Fibroblast of skin of left biceps (primary cell): Measurements from ENCODE around the gene POLDIP3.
A peak's percentile ranks its signal among the peaks of the same experiment; 100 is the strongest.
"Not testable (repeated sequence)": the region's sequence is repeated elsewhere in the genome, so short reads cannot be mapped to it uniquely, and the experiment has no call there.

Experiments
- DNase-seq, 2 experiments: peaks; one replicate each; pipeline ENCODE4 v3.0.0-alpha.2; 2013; ENCODE audit warnings: low read depth in 2 of 2

Gene POLDIP3

GRCh38 chr22:42617155-42617983 is 2.7 kb upstream of the POLDIP3 start:
- no peak for DNase-seq

DNA sequence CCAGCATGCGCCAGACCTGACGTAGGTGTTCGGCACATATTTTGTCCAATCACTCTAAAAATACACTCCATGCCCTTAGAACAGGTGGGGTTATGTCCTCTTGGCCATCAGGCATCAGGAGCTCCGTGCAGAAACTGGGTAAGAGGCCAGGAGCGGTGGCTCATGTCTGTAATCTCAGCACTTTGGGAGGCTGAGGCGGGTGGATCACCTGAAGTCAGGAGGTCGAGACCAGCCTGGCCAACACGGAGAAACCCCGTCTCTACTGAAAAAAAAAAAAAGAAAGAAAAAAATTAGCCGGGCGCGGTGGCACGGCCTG is 1.1 kb upstream of the POLDIP3 start:
- DNase-seq = not testable (repeated sequence)

GRCh38 chr22:42615092-42615859 is 593 bp upstream of the POLDIP3 start:
- DNase-seq = peak; percentile 99

- no peak for DNase-seq
These were observed 796 bp downstream of the POLDIP3 start for GRCh38 chr22:42613872-42614301.

- no peak for DNase-seq
These were observed 2.3 kb downstream of the POLDIP3 start for GRCh38 chr22:42612336-42612735.

GRCh38 chr22:42611051-42611450 is 3.6 kb downstream of the POLDIP3 start:
- DNase-seq = no peak

- DNase-seq = no peak
These were observed 4.5 kb downstream of the POLDIP3 start for GRCh38 chr22:42610186-42610585.

DNA sequence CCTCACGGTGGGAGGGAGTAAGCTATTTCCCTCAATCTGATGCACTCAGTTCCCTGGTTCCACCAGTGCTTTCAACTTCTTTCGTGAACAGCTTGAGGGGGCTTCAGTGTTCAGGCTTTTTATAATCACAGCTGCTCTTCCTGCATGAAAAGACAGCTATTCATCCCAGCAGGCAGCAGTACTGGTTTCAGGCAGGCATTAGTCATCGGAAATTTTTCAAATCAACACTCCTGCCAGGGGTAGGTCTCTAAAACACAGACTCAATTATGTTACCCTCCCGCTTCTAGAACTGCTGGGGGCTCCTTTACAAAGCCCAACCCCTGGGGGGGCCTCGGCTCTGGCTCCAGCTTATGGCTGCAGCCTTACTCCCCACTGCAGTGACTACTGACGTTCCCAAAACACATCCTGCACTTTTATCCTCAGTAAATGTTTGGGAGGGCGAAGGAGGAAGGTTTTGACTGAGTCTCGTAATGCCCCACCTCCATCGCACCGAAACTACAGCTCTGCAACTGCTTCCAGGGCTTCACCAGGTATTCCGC is 5.8 kb downstream of the POLDIP3 start:
- DNase-seq = peak; percentile 39 to 44

GRCh38 chr22:42608136-42608822 is 6.4 kb downstream of the POLDIP3 start:
- no peak for DNase-seq

- not testable (repeated sequence) for DNase-seq
These were observed 7.0 kb downstream of the POLDIP3 start for GRCh38 chr22:42607641-42608040.

DNA sequence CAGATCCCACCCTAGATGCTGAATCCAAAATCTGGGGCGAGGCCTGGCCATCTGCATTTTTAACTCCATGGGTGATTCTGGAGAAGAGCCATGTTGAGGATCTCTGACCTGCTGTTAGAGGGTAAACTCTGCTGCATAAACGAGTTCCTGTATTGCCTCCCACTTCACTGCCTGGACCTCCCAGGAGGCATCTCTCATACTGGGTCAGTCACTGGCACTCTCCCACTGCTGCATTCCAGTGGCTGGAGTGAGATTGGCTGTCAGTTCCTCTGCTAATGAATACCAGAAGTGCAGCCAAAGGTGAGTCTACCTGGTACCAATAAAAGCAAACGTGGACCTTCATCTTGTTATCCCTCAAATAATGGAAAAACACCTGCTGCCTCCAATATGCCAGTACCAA is 10.3 kb downstream of the POLDIP3 start:
- no peak for DNase-seq

- DNase-seq = no peak
These were observed 11.3 kb downstream of the POLDIP3 start for GRCh38 chr22:42603427-42603826.

DNA sequence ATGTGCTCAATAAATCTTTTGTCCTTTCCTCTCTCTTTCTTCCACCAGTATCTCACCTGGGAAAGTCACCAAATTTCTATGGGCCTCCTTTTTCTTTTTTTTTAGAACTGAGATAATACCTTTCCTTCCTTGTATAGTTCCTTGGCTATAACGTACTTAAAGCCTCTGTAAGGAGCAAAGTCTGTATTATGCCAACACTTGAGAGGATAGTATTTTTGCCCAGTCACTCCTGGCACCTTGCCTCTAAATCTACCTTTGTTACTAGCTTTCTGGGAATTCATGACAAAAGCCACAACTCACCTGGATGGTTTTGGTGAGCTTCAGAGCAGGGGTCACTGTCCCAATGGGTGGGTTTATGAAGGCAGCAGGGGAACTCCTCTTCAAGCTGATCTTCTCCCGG is 12.2 kb downstream of the POLDIP3 start:
- DNase-seq = no peak

GRCh38 chr22:42601879-42602465 is 12.7 kb downstream of the POLDIP3 start:
- no peak for DNase-seq

DNA sequence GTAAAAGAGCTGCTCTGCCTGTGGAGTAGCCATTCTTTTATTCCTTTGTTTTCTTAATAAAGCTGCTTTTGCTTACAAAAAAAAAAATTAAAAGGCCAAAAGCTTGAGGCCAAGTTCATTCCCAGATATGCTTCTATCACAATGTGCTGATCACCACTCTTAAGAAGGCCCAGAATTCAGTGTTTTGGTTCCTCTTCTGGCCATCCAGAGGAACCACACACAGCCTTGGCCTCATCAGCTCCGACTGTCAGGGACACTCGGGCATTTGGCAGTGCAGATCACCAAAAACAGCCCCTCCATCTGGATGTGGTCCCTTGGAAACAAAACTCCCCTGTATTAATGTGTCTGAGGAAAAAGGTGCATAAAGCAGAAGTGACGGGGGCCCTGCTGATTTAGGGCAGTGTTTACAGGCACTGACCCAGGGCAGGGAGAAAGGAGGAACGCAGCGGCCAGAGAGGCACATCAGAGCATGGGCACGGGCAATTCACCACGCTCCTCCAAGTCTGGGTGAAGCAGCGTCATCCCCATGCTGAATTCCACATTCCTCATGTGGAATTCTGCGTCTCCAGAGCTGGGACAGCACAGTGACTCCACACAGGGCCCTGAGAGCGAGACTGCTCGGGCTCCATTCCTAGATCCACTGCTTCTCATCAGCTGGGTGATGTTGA is 17.7 kb downstream of the POLDIP3 start:
- no peak for DNase-seq

DNA sequence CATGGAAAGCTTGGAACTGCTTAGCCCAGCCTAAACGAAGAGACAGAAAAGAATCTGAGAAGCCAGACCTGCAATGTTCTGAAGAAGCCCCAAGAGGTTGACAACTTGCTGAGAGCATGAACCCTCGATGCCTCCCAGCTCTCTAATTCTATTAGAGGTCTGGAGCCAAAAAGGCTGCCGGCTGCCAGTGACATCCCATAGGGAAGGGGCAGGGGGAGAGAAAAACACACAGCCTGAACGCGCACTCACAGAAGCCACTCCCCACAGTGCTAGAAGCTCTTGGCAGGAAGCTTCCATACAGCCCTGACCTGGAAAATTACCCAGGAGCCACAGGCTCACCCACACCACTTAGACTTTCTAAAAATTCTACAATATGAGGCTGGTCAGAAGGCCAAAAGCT is 18.3 kb downstream of the POLDIP3 start:
- DNase-seq = no peak

GRCh38 chr22:42595434-42595833 is 19.2 kb downstream of the POLDIP3 start:
- DNase-seq = no peak

- no peak for DNase-seq
These were observed 22.7 kb downstream of the POLDIP3 start for GRCh38 chr22:42591987-42592386.

DNA sequence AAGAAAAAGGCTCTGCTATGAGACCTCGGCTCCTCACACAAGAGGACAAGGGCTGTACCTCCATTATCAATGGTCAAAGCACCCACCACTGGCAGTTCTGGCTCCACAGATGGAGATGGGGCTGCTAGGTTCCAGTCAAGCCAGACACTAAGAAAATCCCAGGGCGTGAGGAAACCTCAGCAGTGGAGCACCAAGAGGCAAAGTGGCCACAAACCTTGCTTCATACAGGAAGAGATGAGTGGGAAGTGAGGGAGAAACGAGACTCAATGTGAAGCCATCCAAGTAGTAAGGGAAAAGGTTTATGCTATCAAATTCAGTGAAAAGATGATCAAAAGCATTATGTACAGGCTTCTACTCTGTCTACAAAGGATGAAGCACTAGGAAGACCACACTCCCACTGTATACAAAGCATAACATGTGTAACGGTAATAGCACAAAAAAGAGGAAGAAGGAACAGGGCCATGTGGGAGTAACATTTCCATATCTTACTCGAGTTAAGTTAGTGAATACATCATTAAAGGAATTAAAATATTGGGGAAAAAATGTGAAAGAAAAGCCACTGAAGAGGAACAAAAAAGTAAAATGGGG is 27.0 kb downstream of the POLDIP3 start:
- no peak for DNase-seq

DNA sequence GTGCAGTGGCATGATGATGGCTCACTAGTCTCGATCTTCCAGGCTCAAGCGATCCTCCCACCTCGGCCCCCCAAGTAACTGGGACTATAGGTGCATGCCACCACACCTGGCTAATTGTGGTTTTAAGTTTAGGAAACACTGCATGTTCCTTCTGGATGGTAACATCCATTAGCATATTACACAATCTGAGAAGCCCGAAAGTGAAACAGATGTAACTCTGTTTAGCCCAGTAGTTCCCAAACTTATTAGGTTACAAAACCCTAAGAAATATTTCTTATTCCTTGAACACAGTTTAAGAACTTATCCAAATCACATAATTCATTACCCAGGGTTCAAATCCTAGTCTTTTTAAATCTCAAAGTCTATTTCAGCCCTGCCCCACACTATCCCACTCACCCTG is 28.3 kb downstream of the POLDIP3 start:
- no peak for DNase-seq

GRCh38 chr22:42585096-42585495 is 29.6 kb downstream of the POLDIP3 start:
- DNase-seq = no peak
